SK-N-SH (cell line): ENCODE measurements around the gene PIAS3. TPM values are rescaled to one million over a fixed set of nuclear protein-coding genes. Genes with fewer than 3 reads are reported as not detected.

Experiments
- CTCF ChIA-PET: fragments of 300-600, 350-600 bp; formaldehyde crosslinking; extraction: SDS; loops from one replicate; lab custom pipeline; 2021; lab: Yijun Ruan, JAX
- POLR2A ChIA-PET: fragments of 350-600 bp; sonication (Branson Sonifier 250); formaldehyde crosslinking; extraction: SDS; loops from one replicate; lab custom pipeline; 2020; ENCODE audit warnings: antibody characterized with exemption, inconsistent platforms; lab: Yijun Ruan, JAX
- DNase-seq: peaks from one replicate; pipeline ENCODE4 v3.0.0; 2012
- H2AFZ ChIP-seq: fragments of 200-600 bp; sonication (generic); 2 replicates; pipeline ENCODE4 v1.8.1; 2016; ENCODE audit warnings: antibody characterized with exemption, mild to moderate bottlenecking, low read depth
- H3F3A ChIP-seq: fragments of 200-600 bp; sonication (generic); replicated peaks from 2 replicates; pipeline ENCODE3; 2016; ENCODE audit warnings: antibody characterized with exemption, mild to moderate bottlenecking; ENCODE audit not compliant: insufficient read depth
- H3K27ac ChIP-seq, 2 experiments: fragments of 200-500 bp in 1 of 2; fragments of 200-600 bp in 1 of 2; sonication (Bioruptor generic) in 1 of 2; sonication (generic), shearing (Covaris generic) in 1 of 2; 2 replicates each; pipeline versions ENCODE4 v1.5.1 to v1.6.1; 2014 to 2016; ENCODE audit warnings: low read depth in 2 of 2, inconsistent platforms in 1 of 2, low read length in 1 of 2, mild to moderate bottlenecking in 1 of 2, mixed read lengths in 1 of 2
- H3K27me3 ChIP-seq: fragments of 200-600 bp; sonication (generic), shearing (Covaris generic); 2 replicates; pipeline ENCODE4 v1.6.1; 2016; ENCODE audit warnings: mixed run types; ENCODE audit not compliant: insufficient read depth
- H3K36me3 ChIP-seq, 2 experiments: fragments of 200-500 bp in 1 of 2; fragments of 200-600 bp in 1 of 2; sonication (Bioruptor generic) in 1 of 2; sonication (generic) in 1 of 2; replicated peaks in 1 of 2; 2 replicates each; pipeline versions ENCODE3 to v1.5.1; 2014 to 2016; ENCODE audit warnings: low read length in 1 of 2, mild to moderate bottlenecking in 1 of 2; ENCODE audit not compliant: insufficient read depth in 2 of 2, control insufficient read depth in 1 of 2
- H3K4me1 ChIP-seq, 2 experiments: fragments of 200-500 bp in 1 of 2; fragments of 200-600 bp in 1 of 2; sonication (Bioruptor generic) in 1 of 2; sonication (generic), shearing (Covaris generic) in 1 of 2; 2 replicates each; pipeline versions ENCODE4 v1.5.1 to v1.6.1; 2014 to 2016; ENCODE audit warnings: low read depth in 1 of 2, low read length in 1 of 2, mixed run types in 1 of 2; ENCODE audit not compliant: insufficient read depth in 2 of 2, control insufficient read depth in 1 of 2
- H3K4me2 ChIP-seq: fragments of 200-600 bp; sonication (generic), shearing (Covaris generic); 2 replicates; pipeline ENCODE4 v1.6.1; 2017; ENCODE audit warnings: mixed run types
- H3K4me3 ChIP-seq, 2 experiments: fragments of 200-500 bp in 1 of 2; fragments of 200-600 bp in 1 of 2; sonication (Bioruptor generic) in 1 of 2; sonication (generic), shearing (Covaris generic) in 1 of 2; 2 replicates each; pipeline versions ENCODE4 v1.5.1 to v1.8.1; 2014 to 2016; ENCODE audit warnings: low read depth in 2 of 2, inconsistent platforms in 1 of 2, low read length in 1 of 2, mild to moderate bottlenecking in 1 of 2, mixed read lengths in 1 of 2, moderate library complexity in 1 of 2
- H3K79me2 ChIP-seq: fragments of 200-600 bp; sonication (generic); 2 replicates; pipeline ENCODE4 v1.8.1; 2017; ENCODE audit warnings: mild to moderate bottlenecking; ENCODE audit not compliant: insufficient read depth
- H3K9ac ChIP-seq: fragments of 200-600 bp; sonication (generic); 2 replicates; pipeline ENCODE4 v1.6.1; 2017; ENCODE audit warnings: mixed run types
- H3K9me2 ChIP-seq: fragments of 200-600 bp; sonication (generic); 2 replicates; pipeline ENCODE4 v1.6.1; 2017; ENCODE audit warnings: mixed run types
- H3K9me3 ChIP-seq: fragments of 200-600 bp; sonication (generic); 2 replicates; pipeline ENCODE4 v1.6.1; 2017; ENCODE audit warnings: mixed run types, mild to moderate bottlenecking, moderate library complexity
- H4K20me1 ChIP-seq: fragments of 200-600 bp; sonication (generic); 2 replicates; pipeline ENCODE4 v1.6.1; 2017; ENCODE audit warnings: mild to moderate bottlenecking, mixed run types; ENCODE audit not compliant: insufficient read depth
- ELF1 ChIP-seq: IDR thresholded peaks from 2 replicates; pipeline ENCODE4 v1.4.0; 2012
- EP300 ChIP-seq, 2 experiments: IDR thresholded peaks; 2 replicates each; pipeline versions ENCODE4 v1.4.0 to v1.6.1; 2012; ENCODE audit warnings: borderline replicate concordance in 1 of 2, low read depth in 1 of 2, low read length in 1 of 2
- EZH2phosphoT487 ChIP-seq: fragments of 200-600 bp; sonication (generic); IDR thresholded peaks from 2 replicates; pipeline ENCODE4 v1.6.1; 2017; ENCODE audit warnings: low read depth, mixed run types, mild to moderate bottlenecking, antibody characterized with exemption, moderate library complexity, borderline replicate concordance
- FOXJ3 ChIP-seq: sonication (generic); formaldehyde crosslinking; IDR thresholded peaks from 2 replicates; pipeline ENCODE4 v1.5.1; 2020; ENCODE audit warnings: mild to moderate bottlenecking, missing genetic modification reagents
- FOXM1 ChIP-seq: IDR thresholded peaks from 2 replicates; pipeline ENCODE4 v1.4.0; 2012; ENCODE audit warnings: low read depth, mild to moderate bottlenecking
- GATA2 ChIP-seq: sonication (generic); formaldehyde crosslinking; IDR thresholded peaks from 2 replicates; pipeline ENCODE4 v1.5.0; 2020; ENCODE audit warnings: mild to moderate bottlenecking, missing genetic modification reagents
- JUND ChIP-seq: IDR thresholded peaks from 2 replicates; pipeline ENCODE4 v1.4.0; 2012
- MAX ChIP-seq: IDR thresholded peaks from 2 replicates; pipeline ENCODE4 v1.4.0; 2012; ENCODE audit warnings: low read depth
- MEF2A ChIP-seq: IDR thresholded peaks from 2 replicates; pipeline ENCODE4 v1.4.0; 2012; ENCODE audit warnings: low read depth, borderline replicate concordance
- NFIC ChIP-seq: IDR thresholded peaks from 2 replicates; pipeline ENCODE4 v1.4.0; 2012; ENCODE audit warnings: borderline replicate concordance
- NRF1 ChIP-seq: IDR thresholded peaks from 2 replicates; pipeline ENCODE4 v1.6.1; 2012; ENCODE audit warnings: low read depth, mild to moderate bottlenecking, low read length
- RAD21 ChIP-seq: IDR thresholded peaks from 2 replicates; pipeline ENCODE4 v1.6.1; 2012; ENCODE audit warnings: mild to moderate bottlenecking, low read length
- REST ChIP-seq: IDR thresholded peaks from 2 replicates; pipeline ENCODE4 v1.6.1; 2012; ENCODE audit warnings: mild to moderate bottlenecking, low read depth, low read length, moderate library complexity
- RXRA ChIP-seq: IDR thresholded peaks from 2 replicates; pipeline ENCODE4 v1.4.0; 2012; ENCODE audit warnings: low read depth, mild to moderate bottlenecking, borderline replicate concordance
- SMC3 ChIP-seq: IDR thresholded peaks from 2 replicates; pipeline ENCODE4 v1.6.1; 2012; ENCODE audit warnings: low read depth, low read length, improper control_type of control experiment
- TAF1 ChIP-seq: IDR thresholded peaks from 2 replicates; pipeline ENCODE4 v1.6.1; 2012; ENCODE audit warnings: low read depth, mild to moderate bottlenecking, low read length, moderate library complexity, borderline replicate concordance
- TCF12 ChIP-seq: IDR thresholded peaks from 2 replicates; pipeline ENCODE4 v1.4.0; 2012
- TEAD4 ChIP-seq: IDR thresholded peaks from 2 replicates; pipeline ENCODE4 v1.4.0; 2012; ENCODE audit warnings: mild to moderate bottlenecking, borderline replicate concordance; ENCODE audit not compliant: insufficient read depth
- YY1 ChIP-seq: IDR thresholded peaks from 2 replicates; pipeline ENCODE4 v1.4.0; 2012; ENCODE audit warnings: low read depth, mild to moderate bottlenecking
- ZBTB33 ChIP-seq: IDR thresholded peaks from 2 replicates; pipeline ENCODE4 v1.4.0; 2012; ENCODE audit warnings: low read depth, borderline replicate concordance
- WGBS: methylation state at CpG from one replicate; pipeline ENCODE4 v1.1.6; 2017; ENCODE audit warnings: low lambda C conversion rate; 5-methylcytosine and 5-hydroxymethylcytosine counted together
- polyA plus RNA-seq, 3 experiments: library from polyadenylated mRNA; depleted of rRNA; stranded (reverse); fragments of >200 nt; gene quantifications; 2 replicates each; pipeline ENCODE4 v1.2.3, GENCODE V29; 2012
- TF ChIP-seq, protein P1 (sequence below): fragments of 150-350 bp; IDR thresholded peaks from 2 replicates; pipeline ENCODE4 v1.6.1; 2017; ENCODE audit warnings: antibody characterized with exemption, low read length, low read depth, borderline replicate concordance
- TF ChIP-seq, protein P2 (sequence below): IDR thresholded peaks from 2 replicates; pipeline ENCODE4; 2012

Gene PIAS3
- polyA plus RNA-seq, 1 of the 3 experiments (the other 2 are of a cell fraction) = 35.5 TPM

DNA sequence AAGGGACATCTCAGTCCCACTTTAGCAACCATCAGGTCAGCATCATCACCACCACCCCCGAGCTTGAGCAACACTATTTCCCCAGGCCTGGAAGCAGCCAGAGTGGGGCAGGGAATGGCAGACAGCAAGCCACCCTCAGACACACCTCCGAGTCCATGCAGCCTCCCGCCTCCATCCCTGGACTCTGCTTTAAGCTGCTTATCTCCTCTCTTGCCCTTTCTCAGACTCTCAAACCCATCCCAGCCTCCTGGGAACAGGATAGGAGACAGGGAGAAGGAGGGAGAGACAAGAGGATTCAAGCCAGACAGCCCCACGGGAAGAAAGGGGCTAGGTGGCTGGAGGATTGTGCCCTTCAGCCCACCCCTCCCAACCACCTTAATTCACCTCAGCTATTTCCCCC, 1.7 kb downstream of the PIAS3 start:
- Histone ChIP-seq H3K4me1 (peaks cover 8 to 9% of the 10 kb centered on the region in 2 experiments; a peak in 3 of 4 replicates), H3K27ac (no peak overlapping the region), H3K9ac (no peak overlapping the region), H3K27me3 (no peaks in the 10 kb centered on the region), H2AFZ (no peak overlapping the region), H3K36me3 (peaks cover 30 to 38% of the 10 kb centered on the region in 2 experiments), H3K79me2 (peaks cover 20% of the 10 kb centered on the region), H4K20me1 (no peaks in the 10 kb centered on the region; the same call in 1 of the 2 replicates), H3F3A (no peaks in the 10 kb centered on the region), H3K9me3 (no peaks in the 10 kb centered on the region), H3K4me3 (no peak overlapping the region), H3K9me2 (no peaks in the 10 kb centered on the region), H3K4me2 (peak overlapping the region; percentile 76)
- 74% methylated on average over 4 of the region's 4 CpGs for WGBS
- DNase-seq = no peak
- POLR2A ChIA-PET = interaction anchor here (4.6 kb wide), 1 partner anchor 11 kb away, joined by 66 read pairs; the partner anchor contains the start of gene NUDT17
- TF ChIP-seq EZH2phosphoT487 (no peak), FOXJ3 (CRISPR knock-in tag) (no peak), RXRA (no peak), GATA2 (CRISPR knock-in tag) (no peak), TCF12 (no peak), YY1 (no peak), EP300 (IDR thresholded peaks at IDR 0.05; ENCODE audit: borderline replicate concordance in 1 of 2, low read depth in 1 of 2, low read length in 1 of 2) (no peak), RAD21 (no peak), JUND (no peak), TAF1 (no peak), FOXM1 (no peak), NRF1 (no peak), MAX (no peak), SMC3 (no peak), ELF1 (no peak)
- TF ChIP-seq, protein P1, sequence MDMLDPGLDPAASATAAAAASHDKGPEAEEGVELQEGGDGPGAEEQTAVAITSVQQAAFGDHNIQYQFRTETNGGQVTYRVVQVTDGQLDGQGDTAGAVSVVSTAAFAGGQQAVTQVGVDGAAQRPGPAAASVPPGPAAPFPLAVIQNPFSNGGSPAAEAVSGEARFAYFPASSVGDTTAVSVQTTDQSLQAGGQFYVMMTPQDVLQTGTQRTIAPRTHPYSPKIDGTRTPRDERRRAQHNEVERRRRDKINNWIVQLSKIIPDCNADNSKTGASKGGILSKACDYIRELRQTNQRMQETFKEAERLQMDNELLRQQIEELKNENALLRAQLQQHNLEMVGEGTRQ = no peak
- TF ChIP-seq, protein P2, sequence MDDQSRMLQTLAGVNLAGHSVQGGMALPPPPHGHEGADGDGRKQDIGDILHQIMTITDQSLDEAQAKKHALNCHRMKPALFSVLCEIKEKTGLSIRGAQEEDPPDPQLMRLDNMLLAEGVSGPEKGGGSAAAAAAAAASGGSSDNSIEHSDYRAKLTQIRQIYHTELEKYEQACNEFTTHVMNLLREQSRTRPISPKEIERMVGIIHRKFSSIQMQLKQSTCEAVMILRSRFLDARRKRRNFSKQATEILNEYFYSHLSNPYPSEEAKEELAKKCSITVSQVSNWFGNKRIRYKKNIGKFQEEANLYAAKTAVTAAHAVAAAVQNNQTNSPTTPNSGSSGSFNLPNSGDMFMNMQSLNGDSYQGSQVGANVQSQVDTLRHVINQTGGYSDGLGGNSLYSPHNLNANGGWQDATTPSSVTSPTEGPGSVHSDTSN = no peak
- CTCF ChIA-PET = interaction anchor here (0.8 to 9.4 kb wide), 9 partner anchors 11 to 164 kb away, joined by 3 to 162 read pairs (median 6); partner anchors contain the start of genes HJV, ITGA10 and NUDT17

DNA sequence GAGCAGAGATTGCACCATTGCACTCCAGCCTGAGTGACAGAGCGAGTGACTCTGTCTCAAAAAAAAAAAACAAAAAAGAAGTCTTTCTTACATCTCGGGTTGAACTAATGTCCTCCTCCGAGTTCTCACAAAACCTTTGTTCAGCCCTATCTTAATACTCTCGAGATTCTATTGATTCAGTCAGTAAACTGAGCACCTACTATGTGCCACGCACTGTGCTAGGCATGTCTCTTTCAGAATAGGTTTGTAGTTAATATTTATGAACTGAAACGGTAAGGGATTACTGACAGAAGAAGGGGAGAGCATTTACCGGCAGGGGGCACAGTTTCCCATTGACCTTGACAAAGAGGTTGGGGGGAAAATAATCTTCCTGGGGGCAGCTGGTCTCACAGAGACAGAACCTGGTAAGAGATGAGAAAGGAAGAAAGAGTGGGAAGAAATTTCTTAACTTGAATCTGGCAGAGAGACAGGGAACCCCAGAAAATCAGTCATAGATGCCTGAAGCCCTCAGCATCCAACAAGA, 3.4 kb downstream of the PIAS3 start:
- Histone ChIP-seq H2AFZ (no peak overlapping the region), H3F3A (peaks cover under 1% of the 10 kb centered on the region), H3K27ac (no peak overlapping the region), H3K4me3 (no peak overlapping the region), H3K9me3 (no peaks in the 10 kb centered on the region), H3K4me1 (peaks cover 8 to 9% of the 10 kb centered on the region in 2 experiments; a peak in 3 of 4 replicates), H3K9ac (no peak overlapping the region), H4K20me1 (no peaks in the 10 kb centered on the region; the same call in 1 of the 2 replicates), H3K4me2 (no peak overlapping the region), H3K36me3 (peaks cover 37 to 51% of the 10 kb centered on the region in 2 experiments), H3K27me3 (no peaks in the 10 kb centered on the region), H3K9me2 (no peaks in the 10 kb centered on the region), H3K79me2 (peaks cover 20% of the 10 kb centered on the region)
- POLR2A ChIA-PET = no interaction called here
- CTCF ChIA-PET = interaction anchor here (9.4 kb wide), 1 partner anchor 10 kb away, joined by 162 read pairs; the partner anchor contains the start of gene NUDT17
- 86% methylated on average over 7 of the region's 7 CpGs for WGBS
- DNase-seq = no peak
- TF ChIP-seq ZBTB33 = no peak
- no peak for TF ChIP-seq REST
- TF ChIP-seq GATA2 (CRISPR knock-in tag) = no peak
- TF ChIP-seq NFIC = no peak
- TF ChIP-seq MEF2A = no peak
- no peak for TF ChIP-seq TEAD4
